OCI-M2 (cell line): ENCODE results near the gene STOM.
"Not testable (repeated sequence)": the region's sequence is repeated elsewhere in the genome, so short reads cannot be mapped to it uniquely, and the experiment has no call there.

Source experiments
- DNase-seq: peaks from one replicate; lab custom pipeline; 2025; ENCODE audit not compliant: unreplicated experiment; lab: John Stamatoyannopoulos, UW

STOM gene

GRCh38 chr9:121303456-121304451, 66.3 kb downstream of the STOM start:
- no peak for DNase-seq

GRCh38 chr9:121302786-121303185, 67.3 kb downstream of the STOM start:
- no peak for DNase-seq

- no peak for DNase-seq
Observed at GRCh38 chr9:121302341-121302740, 67.7 kb downstream of the STOM start.

- DNase-seq: no peak
Observed at GRCh38 chr9:121301881-121302286, 68.2 kb downstream of the STOM start.

GRCh38 chr9:121300283-121301119, 69.5 kb downstream of the STOM start:
- no peak for DNase-seq

GRCh38 chr9:121299467-121300282, 70.4 kb downstream of the STOM start:
- DNase-seq: no peak

GRCh38 chr9:121298689-121299466, 71.2 kb downstream of the STOM start:
- DNase-seq: no peak

- no peak for DNase-seq
Observed at GRCh38 chr9:121298016-121298538, 72.0 kb downstream of the STOM start.

GRCh38 chr9:121297389-121297788, 72.7 kb downstream of the STOM start:
- no peak for DNase-seq

GRCh38 chr9:121296213-121297127, 73.6 kb downstream of the STOM start:
- no peak for DNase-seq

- no peak for DNase-seq
Observed at GRCh38 chr9:121295662-121296191, 74.3 kb downstream of the STOM start.

- no peak for DNase-seq
Observed at GRCh38 chr9:121294866-121295661, 75.0 kb downstream of the STOM start.

- DNase-seq: no peak
Observed at GRCh38 chr9:121294151-121294743, 75.8 kb downstream of the STOM start.

- no peak for DNase-seq
Observed at GRCh38 chr9:121292801-121293241, 77.2 kb downstream of the STOM start.

- DNase-seq: no peak
Observed at GRCh38 chr9:121292051-121292450, 78.0 kb downstream of the STOM start.

GRCh38 chr9:121291536-121291935, 78.5 kb downstream of the STOM start:
- not testable (repeated sequence) for DNase-seq

GRCh38 chr9:121289772-121290370, 80.2 kb downstream of the STOM start:
- no peak for DNase-seq
